Heart right ventricle (tissue), 16 donors: ENCODE results near the gene SULT1C2. TPM values are rescaled to one million over a fixed set of nuclear protein-coding genes. Genes with fewer than 3 reads are reported as not detected.

Source experiments
- ATAC-seq, 8 donors: fragments of 200-7000 bp; cut with Tn5 transposase; one replicate each; pipeline ENCODE4 v1.9.1; 2020; ENCODE audit warnings: mild to moderate bottlenecking in 8 of 8, moderate library complexity in 8 of 8, moderate number of reproducible peaks in 1 of 8
- DNase-seq, 2 donors: peaks; one replicate each; pipeline ENCODE4 v3.0.0-alpha.2; 2020
- H3K27ac ChIP-seq, 10 donors: fragments of 200-600 bp; sonication (generic) in 2 of 10; one replicate each; pipeline versions ENCODE4 v1.5.0 to v1.8.0; 2020 to 2022; ENCODE audit warnings: mild to moderate bottlenecking in 3 of 10
- H3K27me3 ChIP-seq, 7 donors: fragments of 200-600 bp; one replicate each; pipeline ENCODE4 v1.8.0; 2021 to 2022; ENCODE audit warnings: mild to moderate bottlenecking in 2 of 7
- H3K36me3 ChIP-seq, 9 donors: fragments of 200-600 bp; sonication (generic) in 1 of 9; one replicate each; pipeline versions ENCODE4 v1.5.0 to v1.8.0; 2020 to 2022; ENCODE audit warnings: mild to moderate bottlenecking in 2 of 9
- H3K4me1 ChIP-seq, 9 donors: fragments of 200-600 bp; sonication (generic) in 1 of 9; one replicate each; pipeline versions ENCODE4 v1.5.0 to v1.8.0; 2020 to 2022; ENCODE audit warnings: mild to moderate bottlenecking in 4 of 9
- H3K4me3 ChIP-seq, 10 donors: fragments of 200-600 bp; sonication (generic) in 2 of 10; one replicate each; pipeline versions ENCODE4 v1.5.0 to v1.8.0; 2020 to 2022; ENCODE audit warnings: mild to moderate bottlenecking in 7 of 10, moderate library complexity in 2 of 10
- H3K9me3 ChIP-seq, 11 donors: fragments of 200-600 bp in 10 of 11; sonication (generic) in 2 of 11; one replicate each; pipeline versions ENCODE4 v1.5.0 to v1.8.0; 2013 to 2022; ENCODE audit warnings: mild to moderate bottlenecking in 2 of 11, control low read depth in 1 of 11, moderate library complexity in 1 of 11
- CTCF ChIP-seq, 9 donors: fragments of 200-600 bp; sonication (generic) in 2 of 9; IDR thresholded peaks; one replicate each; pipeline versions ENCODE4 v1.5.0 to v1.8.0; 2021 to 2022; ENCODE audit warnings: antibody characterized with exemption in 9 of 9, mild to moderate bottlenecking in 5 of 9, moderate library complexity in 1 of 9
- WGBS, 2 donors: extraction: QIAGEN DNeasy Blood & Tissue Kit; methylation state at CpG; one replicate each; pipeline ENCODE4 v1.1.7; 2013; ENCODE audit warnings: inconsistent platforms in 1 of 2; 5-methylcytosine and 5-hydroxymethylcytosine counted together
- intact Hi-C, 10 donors: fragments of 100-400 bp; cut with DNase I; formaldehyde crosslinking; loops; one replicate each; pipeline versions ENCODE4 v1.11.1 to v1.14.2; 2022
- polyA plus RNA-seq, 2 donors: library from polyadenylated mRNA; stranded (reverse); fragments of 200-250 nt; gene quantifications; one replicate each; pipeline ENCODE4 v1.2.3, GENCODE V29; 2013
- total RNA-seq, 10 donors: library from RNA; stranded (reverse); fragmentation: NEBNext Ultra II Directional in 3 of 10; extraction: Animal tissue kit (Norgen Biotek cat#: 25700) in 3 of 10; gene quantifications; one replicate each; pipeline versions ENCODE4 v1.2.1 to v1.2.4, GENCODE V29; 2021 to 2023
- donor health status: Arrhythmogenic right ventricular cardiomyopathy.
- donor health status: ischemic (EF 13 %, LVEDD 7.1; RV severe dilation, severe dysfunction).
- donor health status: healthy with polysubstance abuse.
- donor health status: DM: no; HTN: yes; CAD: no.
- donor health status: DM: no; HTN: no; CAD: no.
- donor health status: ischemic (EF 25% LVEDD 6.9; RV normal size, moderate dysfunction).
- donor health status: ischemic (EF 25% LVEDD 5.7; RV mildly dilated, moderate dysfunction).
- donor health status: healthy.
- donor health status: DM: yes; HTN: yes; CAD: no.
- donor health status: Ischemic cardiomyopathy.
- donor health status: ischemic (EF 35%, LVEDD 5.7; RV mildly dilated, moderate dysfunction).
- donor health status: nonischemic (EF 11% LVEDD 7.7; RV severe dilation, severe dysfunction).
- donor health status: DM: yes; HTN: yes; CAD: no.
- donor health status: PGD.
- donor health status: ischemic (EF 29% LVEDD 5.4; RV normal size, mild dysfunction).
- donor health status: nonischemic (EF 23%, LVEDD 6.1; RV moderate dilation, normal function).

SULT1C2 gene
- total and polyA plus RNA-seq, 12 donors = 0.19 to 2.4 (median 1.1) TPM; not detected in 2

- Histone ChIP-seq H3K36me3 (no peaks in the 10 kb centered on the region), H3K4me3 (no peak overlapping the region), H3K4me1 (no peaks in the 10 kb centered on the region), H3K9me3 (no peaks in the 10 kb centered on the region), H3K27ac (no peak overlapping the region), H3K27me3 (peaks cover 0 to 4% (median 0%) of the 10 kb centered on the region in 7 donors)
- DNase-seq (no peak), ATAC-seq (no peak)
- intact Hi-C loops = no loop called here
- no peak for TF ChIP-seq CTCF (IDR thresholded peaks at IDR 0.05)
- 83 to 95% methylated on average over 2 of the region's 2 CpGs for WGBS, 2 donors
Observed at GRCh38 chr2:108305901-108306300, 17.2 kb downstream of the SULT1C2 start.

- no peaks in the 10 kb centered on the region for H3K4me1 ChIP-seq
- no peak overlapping the region for H3K27ac ChIP-seq
- no peaks in the 10 kb centered on the region for H3K9me3 ChIP-seq
- no peak for TF ChIP-seq CTCF (IDR thresholded peaks at IDR 0.05)
- no peak overlapping the region for H3K4me3 ChIP-seq
- intact Hi-C loops = no loop called here
- no peaks in the 10 kb centered on the region for H3K36me3 ChIP-seq
- peaks cover 0 to 4% (median 0%) of the 10 kb centered on the region in 7 donors for H3K27me3 ChIP-seq
- DNase-seq = no peak
- no peak for ATAC-seq
Observed at GRCh38 chr2:108309903-108310302, 21.2 kb downstream of the SULT1C2 start.

GRCh38 chr2:108314586-108315296, 26.0 kb downstream of the SULT1C2 start:
- no peak for ATAC-seq
- peaks cover 0 to 9% (median 0%) of the 10 kb centered on the region in 9 donors for H3K4me1 ChIP-seq
- H3K36me3 ChIP-seq = no peaks in the 10 kb centered on the region
- no peak overlapping the region for H3K27ac ChIP-seq
- DNase-seq = no peak
- TF ChIP-seq CTCF (IDR thresholded peaks at IDR 0.05) = no peak
- intact Hi-C loops = no loop called here
- no peaks in the 10 kb centered on the region for H3K9me3 ChIP-seq
- no peak overlapping the region for H3K4me3 ChIP-seq
- no peaks in the 10 kb centered on the region for H3K27me3 ChIP-seq
- 75 to 82% methylated on average over 3 of the region's 3 CpGs for WGBS, 2 donors

GRCh38 chr2:108315444-108315934, 26.8 kb downstream of the SULT1C2 start:
- H3K4me3 ChIP-seq = no peak overlapping the region
- H3K4me1 ChIP-seq = peaks cover 0 to 9% (median 0%) of the 10 kb centered on the region in 9 donors
- no peaks in the 10 kb centered on the region for H3K36me3 ChIP-seq
- DNase-seq (no peak), ATAC-seq (no peak)
- TF ChIP-seq CTCF (IDR thresholded peaks at IDR 0.05) = no peak
- intact Hi-C loops = no loop called here
- no peaks in the 10 kb centered on the region for H3K9me3 ChIP-seq
- H3K27ac ChIP-seq = no peak overlapping the region
- H3K27me3 ChIP-seq = no peaks in the 10 kb centered on the region
